HG02623 (cell line): Measurements from ENCODE around the gene ZNF592.

Experiments used
- ATAC-seq: cut with Tn5 transposase; IDR thresholded peaks from one replicate; pipeline ENCODE4 v1.9.1; 2021; ENCODE audit warnings: moderate library complexity; ENCODE audit not compliant: unreplicated experiment

Gene ZNF592

GRCh38 chr15:84804005-84804900 lies 55.9 kb downstream of the ZNF592 start:
- ATAC-seq: no peak

GRCh38 chr15:84805221-84805620 lies 56.8 kb downstream of the ZNF592 start:
- no peak for ATAC-seq

- ATAC-seq: no peak
Observed at GRCh38 chr15:84807228-84807627, 58.8 kb downstream of the ZNF592 start.

- ATAC-seq: no peak
Observed at GRCh38 chr15:84810073-84810840, 61.9 kb downstream of the ZNF592 start.

- ATAC-seq: no peak
Observed at GRCh38 chr15:84811151-84811550, 62.8 kb downstream of the ZNF592 start.

GRCh38 chr15:84811828-84812227 lies 63.4 kb downstream of the ZNF592 start:
- ATAC-seq: no peak

GRCh38 chr15:84812842-84813241 lies 64.5 kb downstream of the ZNF592 start:
- ATAC-seq: no peak

GRCh38 chr15:84813435-84813834 lies 65.0 kb downstream of the ZNF592 start:
- ATAC-seq: no peak

GRCh38 chr15:84813931-84814330 lies 65.5 kb downstream of the ZNF592 start:
- ATAC-seq: no peak

- ATAC-seq: no peak
Observed at GRCh38 chr15:84814916-84815315, 66.5 kb downstream of the ZNF592 start.

GRCh38 chr15:84816694-84817465 lies 68.5 kb downstream of the ZNF592 start, which contains the start of gene ALPK3:
Gene ALPK3, plus strand, starts transcription at chr15:84817356. Its CDS starts 97 bp downstream, at chr15:84817453.
- no peak for ATAC-seq

GRCh38 chr15:84817466-84818081 lies 69.2 kb downstream of the ZNF592 start:
- ATAC-seq: no peak

GRCh38 chr15:84818261-84819131 lies 70.1 kb downstream of the ZNF592 start:
- ATAC-seq: no peak

- no peak for ATAC-seq
Observed at GRCh38 chr15:84819291-84819768, 70.9 kb downstream of the ZNF592 start.

- ATAC-seq: no peak
Observed at GRCh38 chr15:84819791-84820190, 71.4 kb downstream of the ZNF592 start.

- ATAC-seq: no peak
Observed at GRCh38 chr15:84821501-84822021, 73.2 kb downstream of the ZNF592 start.

GRCh38 chr15:84822653-84823281 lies 74.4 kb downstream of the ZNF592 start:
- no peak for ATAC-seq

- ATAC-seq: no peak
Observed at GRCh38 chr15:84823282-84823878, 75.0 kb downstream of the ZNF592 start.
